HG03060 (cell line): ENCODE results near the gene C5orf24.
"Not testable (repeated sequence)": the region's sequence is repeated elsewhere in the genome, so short reads cannot be mapped to it uniquely, and the experiment has no call there.

Experiments
- ATAC-seq: cut with Tn5 transposase; IDR thresholded peaks from one replicate; pipeline ENCODE4 v1.9.1; 2021; ENCODE audit warnings: low read depth, moderate number of reproducible peaks; ENCODE audit not compliant: unreplicated experiment

C5orf24 gene

GRCh38 chr5:134845852-134846640 lies at the start of gene C5orf24:
TSS of gene C5orf24 (plus strand) at chr5:134845968. CDS start at chr5:134854901, 8,933 bp downstream.
- peak; percentile 75 for ATAC-seq

GRCh38 chr5:134798468-134798867 lies 47.3 kb upstream of the C5orf24 start:
- no peak for ATAC-seq

GRCh38 chr5:134803821-134804220 lies 41.9 kb upstream of the C5orf24 start:
- ATAC-seq = no peak

- ATAC-seq = no peak
These were observed 32.4 kb upstream of the C5orf24 start for GRCh38 chr5:134813407-134813806.

- no peak for ATAC-seq
These were observed 31.9 kb upstream of the C5orf24 start for GRCh38 chr5:134813827-134814226.

GRCh38 chr5:134817006-134817405 lies 28.8 kb upstream of the C5orf24 start:
- ATAC-seq = no peak

GRCh38 chr5:134818776-134819175 lies 27.0 kb upstream of the C5orf24 start:
- ATAC-seq = no peak

- no peak for ATAC-seq
These were observed 26.3 kb upstream of the C5orf24 start for GRCh38 chr5:134819407-134819963.

- ATAC-seq = no peak
These were observed 23.9 kb upstream of the C5orf24 start for GRCh38 chr5:134821841-134822240.

GRCh38 chr5:134824681-134825080 lies 21.1 kb upstream of the C5orf24 start:
- no peak for ATAC-seq

- ATAC-seq = no peak
These were observed 20.6 kb upstream of the C5orf24 start for GRCh38 chr5:134825212-134825611.

- no peak for ATAC-seq
These were observed 12.3 kb upstream of the C5orf24 start for GRCh38 chr5:134833340-134834032.

GRCh38 chr5:134835623-134836022 lies 10.1 kb upstream of the C5orf24 start:
- no peak for ATAC-seq

- ATAC-seq = no peak
These were observed 8.1 kb upstream of the C5orf24 start for GRCh38 chr5:134837530-134838181.

- not testable (repeated sequence) for ATAC-seq
These were observed 7.4 kb upstream of the C5orf24 start for GRCh38 chr5:134838361-134838760.

GRCh38 chr5:134840811-134841210 lies 5.0 kb upstream of the C5orf24 start:
- no peak for ATAC-seq

- ATAC-seq = no peak
These were observed 1.5 kb upstream of the C5orf24 start for GRCh38 chr5:134844252-134844651.

GRCh38 chr5:134845335-134845851 lies 375 bp upstream of the C5orf24 start:
- ATAC-seq = no peak

- ATAC-seq = no peak
These were observed 833 bp downstream of the C5orf24 start for GRCh38 chr5:134846641-134846960.

- not testable (repeated sequence) for ATAC-seq
These were observed 3.7 kb downstream of the C5orf24 start for GRCh38 chr5:134849434-134849933.
